ENCODE results near the gene NHLRC4.

Gene NHLRC4

DNA sequence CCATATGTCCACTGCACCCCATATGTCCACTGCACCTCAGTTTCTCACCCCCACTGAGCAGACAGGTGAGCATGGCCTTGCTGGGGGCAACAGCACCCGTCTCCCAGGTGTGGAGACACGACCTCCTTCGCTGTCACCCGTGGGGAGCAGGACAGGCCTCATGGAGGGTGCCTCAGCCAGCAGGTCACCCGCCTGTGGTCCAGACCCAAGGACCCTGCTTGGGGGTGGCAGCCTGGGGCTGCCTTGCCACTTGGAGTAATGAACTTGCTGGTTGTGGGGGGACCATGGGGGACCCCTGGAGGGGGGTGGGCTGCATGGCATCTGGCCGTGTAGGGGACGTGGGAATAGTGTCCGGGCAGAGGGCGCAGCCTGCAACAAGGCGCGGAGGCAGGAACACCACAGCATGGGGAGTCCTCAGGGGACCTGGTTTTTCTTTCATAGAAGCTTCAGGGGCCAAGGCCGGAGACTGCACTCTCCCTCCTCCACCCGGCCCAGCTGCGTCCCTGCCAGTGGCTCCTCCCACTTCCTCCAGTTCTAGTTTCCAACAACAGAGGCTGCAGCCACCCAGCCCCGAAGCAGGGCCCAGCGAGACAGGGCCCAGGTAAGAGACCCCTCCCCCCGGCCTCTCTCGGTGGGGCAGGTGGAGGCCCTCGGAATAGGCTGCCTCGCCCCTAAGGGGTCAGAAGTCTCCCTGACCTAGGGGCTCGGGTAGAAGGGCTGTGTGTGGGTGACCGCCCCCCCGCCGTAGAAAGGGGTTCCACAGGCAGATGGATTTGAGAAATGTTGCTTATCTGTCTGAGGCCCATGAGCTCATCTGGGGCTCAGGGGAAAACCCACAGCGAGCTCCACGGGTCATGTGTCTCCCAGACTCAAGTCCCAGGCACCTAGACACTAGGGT is at the start of gene NHLRC4:
TSS of gene NHLRC4 (plus strand) at position 531 of the 898 bp plus-strand sequence. CDS start 1,043 bp downstream, outside the sequence.
- peak; percentile 81 for DNase-seq
- in situ Hi-C loops (cut with MboI; ENCODE audit: low pct_unique_long_range_greater_than_20kb, low sequenced_read_pairs), result no loop called here

- DNase-seq, result no peak
- in situ Hi-C loops (cut with MboI; ENCODE audit: low pct_unique_long_range_greater_than_20kb, low sequenced_read_pairs), result no loop called here
Observed at GRCh38 chr16:518858-519257, 47.9 kb upstream of the NHLRC4 start.

- in situ Hi-C loops (cut with MboI; ENCODE audit: low pct_unique_long_range_greater_than_20kb, low sequenced_read_pairs), result no loop called here
- DNase-seq, result no peak
Observed at GRCh38 chr16:519425-519824, 47.4 kb upstream of the NHLRC4 start.

GRCh38 chr16:519841-520687 is 46.7 kb upstream of the NHLRC4 start:
- DNase-seq, result no peak
- in situ Hi-C loops (cut with MboI; ENCODE audit: low pct_unique_long_range_greater_than_20kb, low sequenced_read_pairs), result no loop called here

GRCh38 chr16:520847-521246 is 46.0 kb upstream of the NHLRC4 start:
- no peak for DNase-seq
- in situ Hi-C loops (cut with MboI; ENCODE audit: low pct_unique_long_range_greater_than_20kb, low sequenced_read_pairs), result no loop called here

GRCh38 chr16:521381-522210 is 45.2 kb upstream of the NHLRC4 start:
- DNase-seq, result no peak

GRCh38 chr16:522320-523096 is 44.3 kb upstream of the NHLRC4 start:
- DNase-seq, result no peak
- in situ Hi-C loops (cut with MboI; ENCODE audit: low pct_unique_long_range_greater_than_20kb, low sequenced_read_pairs), result no loop called here

More at GRCh38 chr16:521381-522210, 45.2 kb upstream of the NHLRC4 start:
- in situ Hi-C loops (cut with MboI; ENCODE audit: low pct_unique_long_range_greater_than_20kb, low sequenced_read_pairs), result no loop called here

DNA sequence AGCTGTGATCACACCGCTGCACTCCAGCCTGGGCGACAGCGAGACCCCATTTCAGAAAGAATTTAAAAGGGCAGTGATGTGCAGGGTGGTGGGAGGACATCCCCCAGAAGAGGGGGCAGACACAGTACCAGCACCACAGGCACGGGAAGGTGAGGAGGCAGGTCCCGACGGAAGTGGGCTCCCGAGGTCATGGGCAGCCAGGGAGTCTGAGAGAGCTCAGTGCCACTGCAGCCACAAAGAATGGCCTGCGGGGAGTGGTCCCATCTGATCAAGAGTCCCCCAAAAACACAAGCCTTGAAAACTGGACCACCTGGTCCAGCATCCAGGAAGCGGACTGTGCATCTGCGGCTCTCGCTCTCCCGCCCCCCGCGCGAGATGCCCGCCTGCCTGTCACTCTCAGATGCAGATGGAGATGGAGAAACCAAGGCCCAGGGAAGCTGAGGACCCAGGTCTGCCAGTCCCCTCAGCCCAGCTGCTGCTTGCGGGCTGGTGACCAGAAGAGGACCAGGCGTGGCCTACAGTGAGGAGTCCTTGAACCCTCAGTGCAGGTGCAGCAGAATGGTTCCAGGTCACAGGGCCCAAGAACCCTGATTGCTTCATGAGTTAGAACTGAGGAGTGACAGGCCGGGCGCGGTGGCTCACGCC is 43.6 kb upstream of the NHLRC4 start:
- in situ Hi-C loops (cut with MboI; ENCODE audit: low pct_unique_long_range_greater_than_20kb, low sequenced_read_pairs), result no loop called here
- DNase-seq, result no peak

DNA sequence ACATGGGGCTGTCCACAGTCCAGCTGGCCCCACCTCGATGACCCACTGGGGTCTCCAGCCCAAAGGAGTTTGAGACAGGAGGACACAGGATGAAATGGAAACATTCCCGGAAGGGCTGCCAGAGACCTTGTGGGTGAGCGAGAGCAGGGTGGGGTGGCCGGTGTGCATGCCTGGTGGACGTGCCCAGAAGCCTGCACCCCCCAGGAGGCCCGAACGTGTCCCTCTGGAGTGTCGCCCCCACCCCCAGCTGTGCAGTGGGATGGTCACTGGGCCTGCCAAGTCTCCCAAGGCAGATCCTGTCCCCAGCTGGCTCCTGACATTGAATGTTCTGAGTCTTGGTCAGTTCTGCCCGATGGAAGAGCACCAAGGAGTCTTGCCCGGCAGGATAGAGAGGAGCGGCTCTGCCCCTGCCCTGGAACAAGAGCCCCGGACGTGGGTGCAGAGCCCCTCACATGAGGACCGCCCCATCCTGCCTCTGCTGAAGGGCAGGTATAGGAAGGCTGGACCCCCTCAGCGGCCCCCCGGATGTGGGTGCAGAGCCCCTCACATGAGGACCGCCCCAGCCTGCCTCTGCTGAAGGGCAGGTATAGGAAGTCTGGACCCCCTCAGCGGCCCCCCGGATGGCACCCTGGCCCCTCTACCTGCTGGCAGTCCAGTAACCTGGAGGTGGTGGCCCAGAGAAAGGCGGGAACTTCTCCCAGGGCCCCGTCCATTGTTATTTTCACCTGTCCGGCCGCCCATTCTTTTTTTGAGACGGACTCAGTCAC is 42.3 kb upstream of the NHLRC4 start:
- in situ Hi-C loops (cut with MboI; ENCODE audit: low pct_unique_long_range_greater_than_20kb, low sequenced_read_pairs), result no loop called here
- DNase-seq, result no peak

DNA sequence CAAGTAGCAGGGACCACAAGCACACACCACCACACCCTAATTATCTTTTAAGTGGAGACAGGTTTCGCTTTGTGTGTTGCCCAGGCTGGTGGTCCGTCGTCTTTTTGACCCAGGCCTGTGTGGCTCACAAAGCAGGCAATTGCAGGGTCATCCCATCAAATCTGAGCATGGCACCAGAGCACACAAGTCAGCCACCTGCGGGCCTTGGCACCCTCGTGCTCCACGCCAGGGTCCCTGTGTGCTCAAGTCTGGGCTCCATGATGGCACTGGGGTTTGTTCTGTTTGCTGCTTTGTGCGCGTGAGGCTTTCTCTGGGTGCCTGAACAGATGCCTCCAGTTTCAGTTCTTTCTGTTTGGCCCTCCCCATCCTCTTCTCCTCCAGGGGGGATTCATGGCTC is 41.7 kb upstream of the NHLRC4 start:
- in situ Hi-C loops (cut with MboI; ENCODE audit: low pct_unique_long_range_greater_than_20kb, low sequenced_read_pairs), result no loop called here
- DNase-seq, result no peak

DNA sequence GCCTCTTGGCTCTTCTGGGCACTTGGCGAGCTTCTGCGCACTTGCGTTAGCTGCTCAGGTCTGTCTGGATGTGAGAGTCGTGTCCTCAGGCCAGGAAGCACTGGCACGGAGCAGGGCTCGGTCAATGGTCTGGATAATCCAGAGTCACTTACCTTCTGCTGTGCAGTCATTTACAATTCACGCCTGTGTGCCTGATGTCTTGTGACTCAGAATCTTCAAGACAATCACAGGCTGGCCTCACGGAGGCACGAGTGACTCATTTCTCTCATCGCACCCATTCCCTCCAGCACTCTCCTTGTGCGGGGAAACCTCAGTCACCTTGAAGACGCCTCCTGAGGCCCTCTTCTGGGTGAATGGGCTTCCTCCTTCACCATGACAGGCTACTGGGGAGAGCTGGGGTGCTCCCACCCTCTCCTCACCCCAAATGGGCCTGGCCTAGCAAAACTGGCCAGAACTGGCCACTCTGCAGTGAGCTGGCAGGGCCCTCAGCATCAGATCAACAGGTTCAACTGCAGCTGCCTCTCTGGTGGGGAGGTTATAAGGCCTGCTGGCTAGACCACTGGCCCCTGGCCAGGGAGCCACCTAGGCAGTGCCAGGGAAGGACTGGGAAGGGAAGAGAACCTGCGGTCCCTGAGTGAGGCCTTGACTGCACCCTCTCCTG is 41.2 kb upstream of the NHLRC4 start:
- in situ Hi-C loops (cut with MboI; ENCODE audit: low pct_unique_long_range_greater_than_20kb, low sequenced_read_pairs), result no loop called here
- no peak for DNase-seq

DNA sequence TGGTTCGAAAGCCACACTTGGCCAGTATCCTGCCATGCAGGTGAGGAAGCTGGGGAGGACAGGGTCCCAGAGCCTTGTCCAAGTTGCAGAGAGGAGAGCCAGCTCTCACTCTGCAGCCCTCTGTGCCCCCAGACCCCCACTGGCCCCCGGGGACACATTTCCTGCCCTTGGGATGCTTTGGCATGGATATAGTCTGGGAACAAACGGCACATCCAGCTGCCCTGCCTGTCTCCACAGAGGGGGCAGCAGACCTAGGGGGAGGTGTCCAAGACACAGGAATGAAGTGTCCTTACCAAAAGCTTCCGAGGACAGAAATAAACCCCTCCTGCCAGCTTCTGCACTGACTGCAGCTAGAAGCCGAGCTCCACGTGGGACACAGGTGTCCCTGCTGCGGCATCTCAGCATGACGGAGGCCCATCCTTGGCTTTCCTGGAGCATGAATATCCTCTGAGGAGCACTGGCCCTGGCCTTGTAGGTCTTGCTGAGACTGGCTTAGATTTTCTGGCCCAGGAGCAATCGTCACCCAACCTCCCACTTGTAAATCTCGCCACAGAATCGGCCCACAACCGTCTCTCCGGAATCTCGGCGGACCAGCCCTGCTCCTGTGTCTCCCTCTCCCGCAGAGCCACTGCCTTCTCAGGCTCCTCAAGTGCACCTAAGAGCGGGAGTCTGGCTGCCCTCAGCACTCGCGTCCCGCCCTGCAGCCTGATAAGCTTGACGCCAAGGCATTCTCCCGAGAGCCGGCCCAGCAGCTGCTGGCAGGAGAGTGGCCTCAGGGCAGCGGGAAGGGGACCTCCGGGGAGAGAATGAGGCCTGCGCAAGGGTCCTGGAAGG is 40.4 kb upstream of the NHLRC4 start:
- in situ Hi-C loops (cut with MboI; ENCODE audit: low pct_unique_long_range_greater_than_20kb, low sequenced_read_pairs), result no loop called here

DNA sequence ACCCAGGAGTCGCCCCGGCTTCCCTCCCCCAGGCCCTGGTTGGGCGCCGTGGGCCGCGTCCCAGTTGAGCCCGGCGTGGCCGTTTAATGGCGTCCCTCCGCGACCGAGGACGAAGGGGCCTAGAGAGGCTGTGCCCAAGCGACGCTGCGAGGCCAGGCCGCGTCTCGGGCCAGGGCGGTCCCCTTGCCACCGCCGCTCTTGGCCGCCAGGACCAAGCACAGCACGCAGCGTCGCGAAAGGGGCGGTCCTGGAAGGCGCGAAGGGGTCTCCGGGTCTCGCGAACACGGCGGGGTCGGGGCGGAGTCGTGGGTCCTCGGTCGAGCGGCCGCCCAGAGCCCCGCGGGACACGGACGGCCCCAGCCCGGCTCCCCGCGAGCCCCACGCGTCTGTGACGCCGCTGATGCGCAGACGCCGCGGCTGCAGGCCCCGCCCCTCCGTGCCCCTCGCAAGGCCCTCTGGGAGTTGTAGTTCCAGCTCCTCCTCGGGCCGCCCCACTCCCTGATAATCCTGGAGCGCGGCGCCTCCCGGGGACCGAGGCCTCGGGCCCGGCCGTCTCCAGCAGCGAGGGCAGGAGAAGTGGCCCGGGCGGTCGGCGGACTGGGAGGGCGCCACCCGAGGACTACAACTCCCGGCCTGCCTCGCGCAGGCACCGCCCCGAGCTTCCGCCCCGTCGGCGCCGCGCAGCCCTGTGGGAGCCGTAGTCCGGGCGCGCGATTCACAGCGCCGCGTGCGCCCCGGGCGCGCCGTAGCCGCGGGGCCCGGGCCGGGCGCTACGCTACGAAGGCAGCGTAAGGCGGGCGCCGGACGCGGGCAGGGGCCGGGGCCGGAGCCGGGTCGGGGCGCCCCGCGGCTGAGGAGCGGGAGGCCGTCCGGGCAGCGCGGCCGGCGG is 39.5 kb upstream of the NHLRC4 start, which contains the start of gene CAPN15:
TSS of gene CAPN15 (plus strand) at position 698 of the 889 bp plus-strand sequence. CDS start 19,127 bp downstream, outside the sequence.
- in situ Hi-C loops (cut with MboI; ENCODE audit: low pct_unique_long_range_greater_than_20kb, low sequenced_read_pairs), result no loop called here

More for the DNA sequence above, 40.4 kb upstream of the NHLRC4 start:
- no peak for DNase-seq

DNA sequence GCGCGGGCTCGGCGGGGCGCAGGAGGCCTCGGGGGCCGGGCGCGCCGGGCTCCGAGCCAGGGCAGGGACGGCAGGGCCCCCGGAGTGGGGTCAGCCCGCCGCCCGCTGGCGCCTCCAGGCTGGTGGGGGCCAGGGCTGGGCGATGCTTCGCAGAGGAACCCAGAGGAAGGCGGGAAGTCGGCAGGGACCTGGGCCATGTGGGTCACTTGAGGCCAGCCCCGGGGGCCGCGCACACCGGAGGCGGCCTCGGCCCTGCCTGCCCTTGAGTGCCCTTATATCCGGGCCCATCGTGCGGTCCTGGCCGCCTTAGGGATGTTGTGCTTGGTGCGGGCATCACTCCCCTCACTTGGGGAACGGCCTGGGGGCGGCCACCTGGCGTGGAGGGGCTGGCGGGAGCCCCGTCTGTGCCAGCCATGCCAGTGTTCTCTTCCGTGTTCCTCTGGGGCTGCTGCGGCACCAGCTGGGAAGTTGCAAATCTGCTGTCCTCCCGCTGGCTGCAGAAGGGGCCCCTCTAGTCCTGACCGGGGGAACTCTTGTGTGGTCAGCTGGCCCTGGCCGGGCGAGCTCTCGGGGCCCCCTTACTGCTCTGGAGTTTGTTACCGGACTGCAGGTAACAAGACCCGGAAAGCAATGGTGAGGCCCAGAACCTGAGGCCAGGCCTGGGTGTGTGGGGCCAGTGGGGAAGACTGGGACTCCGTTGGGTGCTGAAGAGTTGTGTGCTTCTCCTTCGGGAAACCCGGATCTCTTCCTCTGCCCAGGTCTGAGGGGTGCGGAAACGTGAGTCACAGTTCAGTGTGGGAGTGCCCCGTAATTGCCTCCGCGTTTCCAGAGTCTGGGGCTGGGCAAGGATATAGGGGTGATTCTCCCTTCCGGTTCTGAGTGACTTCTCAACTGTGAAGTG is 38.4 kb upstream of the NHLRC4 start:
- in situ Hi-C loops (cut with MboI; ENCODE audit: low pct_unique_long_range_greater_than_20kb, low sequenced_read_pairs), result no loop called here
- DNase-seq, result peak; percentile 58

More for the DNA sequence above, 39.5 kb upstream of the NHLRC4 start, which contains the start of gene CAPN15:
- DNase-seq, result peak; percentile 88
